ENCODE results near the gene CRLF1. TPM values are rescaled to one million over a fixed set of nuclear protein-coding genes. Genes with fewer than 3 reads are reported as not detected.

The CRLF1 gene
- total RNA-seq, 2 experiments from 2014 or later: not detected

- no peak for DNase-seq
- H3K4me1 Mint-ChIP-seq (ENCODE audit: low read depth): peaks cover 18% of the 10 kb centered on the region
- ATAC-seq: no peak
- ChIA-PET POLR2A (interaction anchor here (0.6 kb wide), 1 partner anchor 52 kb away, joined by 3 read pairs; no protein-coding TSS in a partner anchor), CTCF (interaction anchor here (1.0 to 1.3 kb wide), 2 partner anchors 23 to 161 kb away, joined by 3 read pairs; no protein-coding TSS in a partner anchor)
- H3K27me3 Mint-ChIP-seq (ENCODE audit: low read depth): peaks cover 72% of the 10 kb centered on the region
- no peaks in the 10 kb centered on the region for H3K36me3 Mint-ChIP-seq (ENCODE audit: low read depth)
- H3K9me3 Mint-ChIP-seq (ENCODE audit: insufficient read depth): no peaks in the 10 kb centered on the region
- H3K27ac Mint-ChIP-seq: no peak overlapping the region
- H3K4me3 Mint-ChIP-seq: peak overlapping the region; percentile 15
These were observed 5.6 kb upstream of the CRLF1 start for GRCh38 chr19:18612051-18612771.

- Mint-ChIP-seq H3K4me3 (no peak overlapping the region), H3K9me3 (ENCODE audit: insufficient read depth) (no peaks in the 10 kb centered on the region), H3K36me3 (ENCODE audit: low read depth) (no peaks in the 10 kb centered on the region), H3K27ac (no peak overlapping the region), H3K4me1 (ENCODE audit: low read depth) (peaks cover 18% of the 10 kb centered on the region), H3K27me3 (ENCODE audit: low read depth) (peaks cover 76% of the 10 kb centered on the region)
- POLR2A ChIA-PET: interaction anchor here (0.6 kb wide), 1 partner anchor 53 kb away, joined by 3 read pairs; no protein-coding TSS in a partner anchor
- CTCF ChIA-PET: interaction anchor here (1.0 to 1.3 kb wide), 2 partner anchors 22 to 160 kb away, joined by 3 read pairs; no protein-coding TSS in a partner anchor
- DNase-seq (no peak), ATAC-seq (no peak)
These were observed 4.9 kb upstream of the CRLF1 start for GRCh38 chr19:18611327-18612050.

- H3K4me1 Mint-ChIP-seq (ENCODE audit: low read depth): peaks cover 18% of the 10 kb centered on the region
- ChIA-PET POLR2A (no interaction called here), CTCF (no interaction called here)
- ATAC-seq (no peak), DNase-seq (no peak)
- H3K9me3 Mint-ChIP-seq (ENCODE audit: insufficient read depth): no peaks in the 10 kb centered on the region
- H3K4me3 Mint-ChIP-seq: no peak overlapping the region
- H3K36me3 Mint-ChIP-seq (ENCODE audit: low read depth): no peaks in the 10 kb centered on the region
- H3K27ac Mint-ChIP-seq: no peak overlapping the region
- peaks cover 72% of the 10 kb centered on the region for H3K27me3 Mint-ChIP-seq (ENCODE audit: low read depth)
These were observed 4.1 kb upstream of the CRLF1 start for GRCh38 chr19:18610556-18611326.

GRCh38 chr19:18610245-18610555, 3.6 kb upstream of the CRLF1 start:
- Mint-ChIP-seq H3K4me1 (ENCODE audit: low read depth) (peaks cover 18% of the 10 kb centered on the region), H3K4me3 (no peak overlapping the region), H3K27ac (no peak overlapping the region), H3K27me3 (ENCODE audit: low read depth) (peaks cover 76% of the 10 kb centered on the region), H3K36me3 (ENCODE audit: low read depth) (no peaks in the 10 kb centered on the region), H3K9me3 (ENCODE audit: insufficient read depth) (no peaks in the 10 kb centered on the region)
- DNase-seq (no peak), ATAC-seq (no peak)
- CTCF ChIA-PET: interaction anchor here (0.7 kb wide), 1 partner anchor 237 kb away, joined by 3 read pairs; no protein-coding TSS in a partner anchor
- POLR2A ChIA-PET: no interaction called here

GRCh38 chr19:18609717-18610051, 3.1 kb upstream of the CRLF1 start:
- no peak overlapping the region for H3K4me3 Mint-ChIP-seq
- H3K9me3 Mint-ChIP-seq (ENCODE audit: insufficient read depth): no peaks in the 10 kb centered on the region
- ChIA-PET POLR2A (no interaction called here), CTCF (interaction anchor here (0.7 kb wide), 1 partner anchor 238 kb away, joined by 3 read pairs; no protein-coding TSS in a partner anchor)
- peaks cover 76% of the 10 kb centered on the region for H3K27me3 Mint-ChIP-seq (ENCODE audit: low read depth)
- ATAC-seq (no peak), DNase-seq (no peak)
- no peak overlapping the region for H3K27ac Mint-ChIP-seq
- H3K4me1 Mint-ChIP-seq (ENCODE audit: low read depth): peaks cover 18% of the 10 kb centered on the region
- H3K36me3 Mint-ChIP-seq (ENCODE audit: low read depth): no peaks in the 10 kb centered on the region

GRCh38 chr19:18608805-18609716, 2.5 kb upstream of the CRLF1 start:
- Mint-ChIP-seq H3K4me1 (ENCODE audit: low read depth) (peaks cover 18% of the 10 kb centered on the region), H3K27me3 (ENCODE audit: low read depth) (peaks cover 75% of the 10 kb centered on the region)

GRCh38 chr19:18608102-18608804, 1.7 kb upstream of the CRLF1 start:
- ChIA-PET POLR2A (no interaction called here), CTCF (no interaction called here)
- H3K9me3 Mint-ChIP-seq (ENCODE audit: insufficient read depth): no peaks in the 10 kb centered on the region
- H3K4me1 Mint-ChIP-seq (ENCODE audit: low read depth): peaks cover 17% of the 10 kb centered on the region
- H3K4me3 Mint-ChIP-seq: no peak overlapping the region
- DNase-seq (no peak), ATAC-seq (no peak)
- peaks cover 69% of the 10 kb centered on the region for H3K27me3 Mint-ChIP-seq (ENCODE audit: low read depth)
- H3K36me3 Mint-ChIP-seq (ENCODE audit: low read depth): no peaks in the 10 kb centered on the region
- no peak overlapping the region for H3K27ac Mint-ChIP-seq

More at GRCh38 chr19:18608805-18609716, 2.5 kb upstream of the CRLF1 start:
- no peaks in the 10 kb centered on the region for H3K9me3 Mint-ChIP-seq (ENCODE audit: insufficient read depth)
- ATAC-seq (no peak), DNase-seq (no peak)
- no peak overlapping the region for H3K27ac Mint-ChIP-seq
- no peaks in the 10 kb centered on the region for H3K36me3 Mint-ChIP-seq (ENCODE audit: low read depth)
- POLR2A ChIA-PET: no interaction called here
- CTCF ChIA-PET: interaction anchor here (0.7 kb wide), 1 partner anchor 238 kb away, joined by 3 read pairs; no protein-coding TSS in a partner anchor
- H3K4me3 Mint-ChIP-seq: no peak overlapping the region

- POLR2A ChIA-PET: no interaction called here
- H3K4me3 Mint-ChIP-seq: no peak overlapping the region
These were observed 865 bp upstream of the CRLF1 start for GRCh38 chr19:18607226-18608101.

GRCh38 chr19:18605546-18606280, 886 bp downstream of the CRLF1 start:
- H3K9me3 Mint-ChIP-seq (ENCODE audit: insufficient read depth): no peaks in the 10 kb centered on the region
- DNase-seq (no peak), ATAC-seq (no peak)
- H3K27me3 Mint-ChIP-seq (ENCODE audit: low read depth): peaks cover 69% of the 10 kb centered on the region
- H3K27ac Mint-ChIP-seq: no peak overlapping the region
- ChIA-PET POLR2A (no interaction called here), CTCF (no interaction called here)
- peaks cover 7% of the 10 kb centered on the region for H3K4me1 Mint-ChIP-seq (ENCODE audit: low read depth)
- no peaks in the 10 kb centered on the region for H3K36me3 Mint-ChIP-seq (ENCODE audit: low read depth)
- no peak overlapping the region for H3K4me3 Mint-ChIP-seq

More at GRCh38 chr19:18607226-18608101, 865 bp upstream of the CRLF1 start:
- H3K36me3 Mint-ChIP-seq (ENCODE audit: low read depth): no peaks in the 10 kb centered on the region
- peaks cover 73% of the 10 kb centered on the region for H3K27me3 Mint-ChIP-seq (ENCODE audit: low read depth)
- H3K9me3 Mint-ChIP-seq (ENCODE audit: insufficient read depth): no peaks in the 10 kb centered on the region
- no peak overlapping the region for H3K27ac Mint-ChIP-seq
- H3K4me1 Mint-ChIP-seq (ENCODE audit: low read depth): peaks cover 17% of the 10 kb centered on the region
- CTCF ChIA-PET: no interaction called here
- ATAC-seq: no peak
- DNase-seq: no peak

GRCh38 chr19:18605196-18605545, 1.4 kb downstream of the CRLF1 start:
- ATAC-seq (no peak), DNase-seq (no peak)
- ChIA-PET CTCF (no interaction called here), POLR2A (no interaction called here)
- peaks cover 65% of the 10 kb centered on the region for H3K27me3 Mint-ChIP-seq (ENCODE audit: low read depth)
- H3K4me3 Mint-ChIP-seq: no peak overlapping the region
- H3K9me3 Mint-ChIP-seq (ENCODE audit: insufficient read depth): no peaks in the 10 kb centered on the region
- H3K36me3 Mint-ChIP-seq (ENCODE audit: low read depth): no peaks in the 10 kb centered on the region
- no peak overlapping the region for H3K27ac Mint-ChIP-seq
- H3K4me1 Mint-ChIP-seq (ENCODE audit: low read depth): peaks cover 7% of the 10 kb centered on the region

Data from activated CD8-positive, alpha-beta T cell treated with anti-CD3 and anti-CD28 coated beads, Interleukin-2, amount 10 ng/mL, durations not matched to agents 7 days and 5 days (primary cell).